Activated CD4-positive, alpha-beta T cell treated with anti-CD3 and anti-CD28 coated beads, Interleukin-2, Interleukin-4, amounts not matched to agents 100 ng/mL and 50 ng/mL, durations not matched to agents 16 hours and 8 hours (primary cell): Measurements from ENCODE around the gene KAT14.
"Not testable (repeated sequence)": the region's sequence is repeated elsewhere in the genome, so short reads cannot be mapped to it uniquely, and the experiment has no call there.

ENCODE experiments used
- DNase-seq: peaks from one replicate; pipeline ENCODE4 v3.0.0-alpha.2; 2020; ENCODE audit warnings: low spot score

The KAT14 gene

DNA sequence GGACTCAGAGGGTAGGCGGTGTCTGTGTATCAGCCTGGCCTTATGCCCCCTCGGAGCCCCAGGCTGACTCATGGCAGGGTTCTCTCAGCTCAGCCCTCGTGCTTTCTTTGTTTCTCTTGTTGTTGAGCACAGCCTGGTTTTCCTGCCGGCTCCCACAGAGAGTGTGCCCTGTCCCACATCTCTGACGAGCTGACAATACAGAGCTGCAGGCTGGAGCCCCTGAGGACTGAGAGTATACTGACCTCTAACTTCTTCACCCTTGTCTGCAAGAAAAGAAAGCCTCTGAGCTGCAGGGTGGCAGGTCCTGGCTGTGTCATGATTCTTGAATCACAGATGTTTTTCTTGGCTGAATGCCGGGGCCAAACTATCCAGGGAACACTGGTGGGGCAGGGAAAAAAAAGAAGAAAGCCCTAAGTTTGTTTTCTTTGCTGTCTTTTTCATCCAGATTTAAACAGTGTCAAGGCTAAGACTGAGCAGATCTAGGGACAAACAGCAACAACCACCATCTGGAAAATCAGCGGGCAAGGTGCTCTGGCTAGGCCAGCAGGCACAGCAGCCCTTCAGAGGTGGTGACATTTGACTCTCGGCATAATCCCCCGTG is 87.4 kb downstream of the KAT14 start:
- no peak for DNase-seq

DNA sequence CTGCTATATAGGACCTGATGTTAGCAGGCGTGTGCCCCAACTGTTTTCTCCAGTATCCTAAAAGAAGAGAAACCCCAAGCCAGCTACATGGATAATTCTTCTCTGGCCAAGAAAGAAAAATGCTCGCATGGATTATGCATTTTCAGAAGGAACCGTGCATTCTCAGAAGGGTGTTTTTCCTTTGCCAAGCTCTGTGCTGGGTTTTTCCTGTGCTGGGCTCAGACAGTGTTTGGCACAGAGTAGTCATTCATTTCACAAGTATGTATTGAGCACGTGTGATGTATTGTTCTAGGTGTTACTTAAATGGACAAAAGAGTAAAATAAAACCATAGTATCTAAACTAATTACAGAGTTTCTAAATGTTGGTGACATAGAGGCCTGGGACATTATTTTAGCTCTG is 88.0 kb downstream of the KAT14 start:
- DNase-seq: no peak

DNA sequence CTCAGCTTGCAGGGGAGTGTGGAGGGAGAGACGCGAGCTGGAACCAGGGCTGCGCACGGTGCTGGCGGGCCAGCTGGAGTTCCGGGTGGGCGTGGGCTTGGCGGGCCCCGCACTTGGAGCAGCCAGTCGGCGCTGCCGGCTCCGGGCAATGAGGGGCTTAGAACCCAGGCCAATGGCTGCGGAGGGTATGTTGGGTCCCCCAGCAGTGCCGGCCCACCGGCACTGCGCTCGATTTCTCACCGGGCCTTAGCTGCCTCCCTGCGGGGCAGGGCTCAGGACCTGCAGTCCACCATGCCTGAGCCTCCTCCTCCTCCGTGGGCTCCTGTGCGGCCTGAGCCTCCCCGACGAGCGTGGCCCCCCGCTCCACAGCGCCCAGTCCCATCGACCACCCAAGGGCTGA is 89.1 kb downstream of the KAT14 start:
- not testable (repeated sequence) for DNase-seq

DNA sequence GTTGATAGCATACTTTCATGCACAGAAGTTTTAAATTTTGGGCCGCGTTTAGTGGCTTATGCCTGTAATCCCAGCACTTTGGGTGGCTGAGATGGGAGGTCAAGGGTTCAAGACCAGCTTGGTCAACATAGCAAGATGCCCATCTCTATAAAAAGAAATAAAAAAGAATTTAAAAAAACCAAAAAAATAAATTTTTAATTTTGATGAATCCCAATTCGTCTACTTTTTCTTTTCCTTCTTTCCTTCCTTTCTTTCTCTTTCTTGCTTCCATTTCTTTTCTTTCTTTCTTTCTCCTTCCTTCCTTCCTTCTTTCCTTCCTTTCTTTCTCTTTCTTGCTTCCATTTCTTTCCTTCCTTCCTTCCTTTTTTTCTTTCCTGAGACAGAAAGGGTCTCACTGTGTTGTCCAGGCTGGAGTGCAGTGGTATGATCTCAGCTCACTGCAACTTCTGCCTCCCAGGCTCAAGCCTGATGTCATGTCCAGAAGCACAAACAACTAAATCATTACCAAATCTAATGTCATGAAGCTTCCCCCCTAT is 95.8 kb downstream of the KAT14 start:
- DNase-seq: no peak
